Body of pancreas (tissue), 4 donors: ENCODE measurements around the gene TMEM243. TPM values are rescaled to one million over a fixed set of nuclear protein-coding genes. Genes with fewer than 3 reads are reported as not detected.
A peak's percentile ranks its signal among the peaks of the same experiment; 100 is the strongest.

ENCODE experiments used
- ATAC-seq: fragments of 150-250 bp; one replicate; pipeline ENCODE4 v1.9.1; 2016
- DNase-seq, 4 donors: peaks; one replicate each; pipeline ENCODE4 v3.0.0-alpha.2; 2019
- H3K27ac ChIP-seq, 4 donors: fragments of 200-600 bp; sonication (generic); 1 replicate in 3 of 4; 2 replicates in 1 of 4; pipeline versions ENCODE4 v1.5.1 to v1.6.1; 2016 to 2019; ENCODE audit warnings: mild to moderate bottlenecking in 1 of 4, mixed read lengths in 1 of 4, moderate library complexity in 1 of 4
- H3K27me3 ChIP-seq, 2 donors: fragments of 200-600 bp; sonication (generic); one replicate each; pipeline ENCODE4 v1.6.0; 2016; ENCODE audit warnings: mild to moderate bottlenecking in 1 of 2
- H3K36me3 ChIP-seq, 2 donors: fragments of 200-600 bp; sonication (generic); replicated peaks in 1 of 2; 2 replicates each; pipeline ENCODE4 v1.5.1; 2016; ENCODE audit warnings: low read depth in 2 of 2; ENCODE audit not compliant: insufficient read depth in 1 of 2
- H3K4me1 ChIP-seq: fragments of 200-600 bp; sonication (generic); one replicate; pipeline ENCODE4 v1.6.0; 2016
- H3K4me3 ChIP-seq, 2 donors: fragments of 200-600 bp; sonication (generic); 1 replicate in 1 of 2; 2 replicates in 1 of 2; pipeline ENCODE4 v1.5.1; 2016 to 2019
- H3K9me3 ChIP-seq, 3 donors: fragments of 200-600 bp; sonication (generic); 1 replicate in 2 of 3; 2 replicates in 1 of 3; pipeline ENCODE4 v1.5.1; 2016
- POLR2A ChIP-seq, 3 donors: fragments of 450-650 bp; IDR thresholded peaks; one replicate each; pipeline ENCODE4 v1.6.1; 2016; ENCODE audit warnings: antibody characterized with exemption in 3 of 3, mild to moderate bottlenecking in 2 of 3
- WGBS, 2 donors: methylation state at CpG; one replicate each; pipeline ENCODE4 v1.1.5; 2017; 5-methylcytosine and 5-hydroxymethylcytosine counted together
- intact Hi-C: fragments of 100-400 bp; cut with DNase I; formaldehyde crosslinking; loops from one replicate; pipeline ENCODE4 v1.15.1; 2023
- total RNA-seq, 2 donors: library from RNA; depleted of rRNA; stranded (reverse); fragments of >200 nt; gene quantifications; one replicate each; pipeline ENCODE4 v1.1.0, GENCODE V29; 2016
- TF ChIP-seq, protein P1 (sequence below), 7 experiments: fragments of 450-650 bp in 4 of 7; fragments of 200-600 bp in 3 of 7; sonication (generic) in 3 of 7; IDR thresholded peaks; one replicate each; pipeline ENCODE4 v1.5.1; 2016 to 2019; ENCODE audit warnings: antibody characterized with exemption in 7 of 7

Gene TMEM243
- total RNA-seq, 2 donors from 2014 or later, result 36.6 to 43.8 TPM

DNA sequence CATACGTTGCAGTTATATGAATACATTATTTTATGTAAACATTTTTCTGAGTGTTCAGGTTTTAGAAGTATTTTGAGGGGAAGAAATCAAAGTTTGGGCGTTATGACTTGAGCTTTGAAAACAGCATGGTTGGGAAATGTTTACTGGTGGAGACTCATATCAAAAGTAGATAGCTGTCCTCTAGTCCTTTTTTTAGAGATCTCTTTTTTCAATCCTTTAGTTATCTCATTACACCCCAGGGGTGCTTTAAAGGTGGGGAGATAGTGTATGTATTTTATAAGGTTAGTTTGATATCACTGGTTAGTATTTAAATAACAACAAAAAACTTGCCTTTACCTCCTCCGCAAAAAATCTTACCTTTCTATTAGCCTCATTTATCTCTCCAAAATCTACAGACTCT, 65.0 kb downstream of the TMEM243 start:
- no peaks in the 10 kb centered on the region for H3K27me3 ChIP-seq
- no peak overlapping the region for H3K27ac ChIP-seq
- TF ChIP-seq, protein P1, sequence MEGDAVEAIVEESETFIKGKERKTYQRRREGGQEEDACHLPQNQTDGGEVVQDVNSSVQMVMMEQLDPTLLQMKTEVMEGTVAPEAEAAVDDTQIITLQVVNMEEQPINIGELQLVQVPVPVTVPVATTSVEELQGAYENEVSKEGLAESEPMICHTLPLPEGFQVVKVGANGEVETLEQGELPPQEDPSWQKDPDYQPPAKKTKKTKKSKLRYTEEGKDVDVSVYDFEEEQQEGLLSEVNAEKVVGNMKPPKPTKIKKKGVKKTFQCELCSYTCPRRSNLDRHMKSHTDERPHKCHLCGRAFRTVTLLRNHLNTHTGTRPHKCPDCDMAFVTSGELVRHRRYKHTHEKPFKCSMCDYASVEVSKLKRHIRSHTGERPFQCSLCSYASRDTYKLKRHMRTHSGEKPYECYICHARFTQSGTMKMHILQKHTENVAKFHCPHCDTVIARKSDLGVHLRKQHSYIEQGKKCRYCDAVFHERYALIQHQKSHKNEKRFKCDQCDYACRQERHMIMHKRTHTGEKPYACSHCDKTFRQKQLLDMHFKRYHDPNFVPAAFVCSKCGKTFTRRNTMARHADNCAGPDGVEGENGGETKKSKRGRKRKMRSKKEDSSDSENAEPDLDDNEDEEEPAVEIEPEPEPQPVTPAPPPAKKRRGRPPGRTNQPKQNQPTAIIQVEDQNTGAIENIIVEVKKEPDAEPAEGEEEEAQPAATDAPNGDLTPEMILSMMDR (IDR thresholded peaks at IDR 0.05), result no peak
- TF ChIP-seq POLR2A (IDR thresholded peaks at IDR 0.05), result no peak
- intact Hi-C loops, result no loop called here
- H3K9me3 ChIP-seq, result no peaks in the 10 kb centered on the region
- DNase-seq, result no peak
- 29 to 31% methylated on average over 3 of the region's 3 CpGs for WGBS, 2 donors
- peaks cover 46% of the 10 kb centered on the region for H3K4me1 ChIP-seq
- no peak overlapping the region for H3K4me3 ChIP-seq
- no peaks in the 10 kb centered on the region for H3K36me3 ChIP-seq
- ATAC-seq, result no peak

- DNase-seq (no peak), ATAC-seq (no peak)
- H3K27me3 ChIP-seq, result no peaks in the 10 kb centered on the region
- WGBS, 2 donors, result 25 to 45% methylated on average over 2 of the region's 2 CpGs
- H3K27ac ChIP-seq, result no peak overlapping the region
- H3K9me3 ChIP-seq, result no peaks in the 10 kb centered on the region
- H3K4me1 ChIP-seq, result peaks cover 46% of the 10 kb centered on the region
- peak overlapping the region in 1 of 2 donors; percentile 76 for H3K4me3 ChIP-seq
- no peaks in the 10 kb centered on the region for H3K36me3 ChIP-seq
- TF ChIP-seq, protein P1 (IDR thresholded peaks at IDR 0.05), result no peak
- no peak for TF ChIP-seq POLR2A (IDR thresholded peaks at IDR 0.05)
- intact Hi-C loops, result no loop called here
Measured at GRCh38 chr7:87154166-87154565, 65.4 kb downstream of the TMEM243 start.

DNA sequence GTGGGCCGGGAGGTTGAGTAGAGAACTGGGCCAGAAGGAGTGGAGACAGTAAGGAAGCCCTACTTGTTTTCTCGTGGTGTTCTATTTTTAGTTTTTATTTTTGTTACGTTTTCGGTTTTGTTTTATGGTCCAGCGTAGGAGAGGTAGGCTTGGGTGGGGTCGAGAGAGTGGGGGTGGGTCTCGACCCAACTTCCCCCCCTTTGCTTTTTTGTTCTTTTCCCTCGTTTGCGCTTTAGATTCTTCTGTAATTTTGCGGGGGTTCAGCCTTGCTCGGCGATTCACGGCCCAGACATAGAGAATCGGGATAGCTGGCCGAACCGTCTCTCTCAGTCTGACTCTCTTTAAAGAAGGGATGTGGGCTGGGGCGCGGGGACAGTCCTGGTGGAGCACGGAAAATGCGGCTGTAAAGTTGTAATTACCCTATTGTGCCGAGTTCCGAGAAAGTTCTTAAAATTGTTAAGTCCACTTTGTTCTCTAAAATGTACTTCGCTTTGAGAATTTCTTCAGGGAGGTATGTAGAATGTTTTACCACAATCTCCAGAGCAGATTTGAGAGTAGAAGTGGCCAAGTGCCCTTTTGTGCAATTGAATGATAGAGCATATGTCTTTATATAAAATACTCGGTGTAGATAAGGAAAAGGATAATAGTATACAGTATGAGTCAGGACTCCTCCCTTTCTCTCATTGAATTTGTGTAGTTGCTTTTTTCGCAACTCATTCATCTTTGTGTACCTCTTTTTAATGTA, 66.5 kb downstream of the TMEM243 start:
- Histone ChIP-seq H3K4me1 (peaks cover 46% of the 10 kb centered on the region), H3K4me3 (peak overlapping the region; percentile 61 to 76), H3K36me3 (no peaks in the 10 kb centered on the region), H3K27me3 (no peaks in the 10 kb centered on the region), H3K9me3 (no peaks in the 10 kb centered on the region), H3K27ac (peak overlapping the region; percentile 96 to 100 (median 98))
- intact Hi-C loops, result no loop called here
- DNase-seq, result peak; percentile 22 to 43 (median 36)
- TF ChIP-seq, protein P1 (IDR thresholded peaks at IDR 0.05), result no peak
- TF ChIP-seq POLR2A (IDR thresholded peaks at IDR 0.05), result no peak
- 0 to 1% methylated on average over 25 of the region's 25 CpGs for WGBS, 2 donors
- ATAC-seq, result no peak

DNA sequence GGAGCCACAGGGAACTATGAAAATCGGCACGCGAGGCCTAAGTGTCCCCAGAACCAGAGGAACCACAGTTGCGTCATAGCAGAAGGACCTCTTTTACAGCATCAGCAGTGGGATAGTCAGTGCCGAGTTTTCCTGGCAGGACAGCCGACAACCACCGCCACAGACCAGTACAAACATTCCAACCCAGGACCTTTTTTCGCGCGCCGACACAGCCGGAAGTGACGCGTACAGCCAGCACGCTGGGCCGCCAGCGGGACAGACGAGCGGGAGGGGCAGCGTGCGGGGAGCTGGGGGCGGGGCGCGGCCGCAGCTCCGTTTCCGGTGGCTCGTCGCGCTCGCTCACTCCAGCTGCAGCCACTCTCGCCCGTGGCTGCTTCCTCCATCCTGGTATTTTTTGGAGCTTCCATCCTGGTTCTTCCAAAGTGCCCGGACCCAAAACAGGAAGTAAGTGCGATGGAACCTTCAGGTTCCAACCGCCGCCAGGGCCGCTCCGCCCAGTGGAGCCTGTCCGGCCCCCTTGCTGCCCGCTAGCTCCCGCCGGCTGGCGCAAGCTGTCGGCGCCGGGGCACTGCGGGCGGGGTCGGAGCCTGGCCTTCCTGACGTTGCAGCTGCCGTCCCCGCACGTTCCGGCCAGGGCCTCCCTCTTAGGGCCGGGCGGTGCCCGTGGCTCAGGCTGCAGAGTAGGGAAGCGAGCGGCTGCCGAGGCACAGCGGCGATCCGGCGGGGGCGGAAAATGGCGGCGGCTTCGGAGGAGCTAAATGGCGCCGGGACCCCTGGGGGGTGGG, 67.2 kb downstream of the TMEM243 start, which contains the start of gene DMTF1:
DMTF1 (plus strand) TSS at position 342 of the 785 bp plus-strand sequence. CDS start 12,489 bp downstream, outside the sequence.
- DNase-seq (peak; percentile 94 to 96 (median 95)), ATAC-seq (peak; percentile 94)
- Histone ChIP-seq H3K9me3 (no peaks in the 10 kb centered on the region), H3K36me3 (no peaks in the 10 kb centered on the region), H3K27me3 (no peaks in the 10 kb centered on the region), H3K4me1 (peaks cover 45% of the 10 kb centered on the region), H3K4me3 (peak within 1 kb of the TSS; percentile 61 to 76), H3K27ac (peak within 1 kb of the TSS; percentile 96 to 100 (median 98))
- intact Hi-C loops, result no loop called here
- peak; percentile 94 to 96 (median 96) for TF ChIP-seq POLR2A (IDR thresholded peaks at IDR 0.05)
- TF ChIP-seq, protein P1 (IDR thresholded peaks at IDR 0.05), result peak in 4 of 7 experiments; percentile 23 to 44 (median 32)
- 0 to 1% methylated on average over 56 to 70 of the region's 71 CpGs for WGBS, 2 donors
